A673 (cell line): ENCODE data around the gene HMCN2.

ENCODE experiments used
- CTCF ChIP-seq: fragments of 300-800, 200-600 bp; sonication (generic); conservative IDR thresholded peaks from 2 replicates; pipeline ENCODE4 v1.5.1; 2017; ENCODE audit warnings: low read depth, mild to moderate bottlenecking, antibody characterized with exemption, low read length, moderate library complexity, mixed read lengths
- EZH2 ChIP-seq: fragments of 200-600 bp; sonication (generic); IDR thresholded peaks from 2 replicates; pipeline ENCODE4 v1.6.1; 2017; ENCODE audit warnings: borderline replicate concordance, low read depth, mild to moderate bottlenecking, mixed read lengths, antibody characterized with exemption, low read length; ENCODE audit not compliant: poor library complexity, severe bottlenecking

GRCh38 chr9:130446101-130446861, 180.7 kb downstream of the HMCN2 start:
- TF ChIP-seq EZH2 (no peak), CTCF (no peak)
